ENCODE results near the gene RASEF. TPM values are rescaled to one million over a fixed set of nuclear protein-coding genes. Genes with fewer than 3 reads are reported as not detected.
"Not testable (repeated sequence)": the region's sequence is repeated elsewhere in the genome, so short reads cannot be mapped to it uniquely, and the experiment has no call there.

RASEF gene
- total RNA-seq, 4 donors from 2014 or later: 43.9 to 65.5 (median 63.1) TPM

DNA sequence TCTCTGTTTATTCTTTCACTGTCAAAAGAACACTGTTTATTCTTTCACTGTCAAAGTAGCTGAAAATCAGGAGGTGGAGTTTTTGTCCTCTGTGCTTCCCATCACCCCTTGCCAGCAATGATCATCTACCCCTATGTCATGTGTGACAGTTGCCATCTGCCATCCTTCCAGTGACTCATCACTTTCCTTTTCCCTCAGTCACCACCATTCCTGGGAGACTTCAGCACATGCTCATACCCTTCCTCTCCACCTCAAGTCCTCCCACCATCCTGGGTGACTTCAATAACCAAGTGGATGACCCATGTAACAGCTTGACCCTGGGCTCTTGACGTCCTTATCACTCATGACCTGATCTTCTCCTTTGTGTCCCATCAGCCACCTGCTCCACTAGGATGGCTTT, 43.3 kb upstream of the RASEF start:
- H3K27me3 ChIP-seq: no peaks in the 10 kb centered on the region
- TF ChIP-seq, protein P1, sequence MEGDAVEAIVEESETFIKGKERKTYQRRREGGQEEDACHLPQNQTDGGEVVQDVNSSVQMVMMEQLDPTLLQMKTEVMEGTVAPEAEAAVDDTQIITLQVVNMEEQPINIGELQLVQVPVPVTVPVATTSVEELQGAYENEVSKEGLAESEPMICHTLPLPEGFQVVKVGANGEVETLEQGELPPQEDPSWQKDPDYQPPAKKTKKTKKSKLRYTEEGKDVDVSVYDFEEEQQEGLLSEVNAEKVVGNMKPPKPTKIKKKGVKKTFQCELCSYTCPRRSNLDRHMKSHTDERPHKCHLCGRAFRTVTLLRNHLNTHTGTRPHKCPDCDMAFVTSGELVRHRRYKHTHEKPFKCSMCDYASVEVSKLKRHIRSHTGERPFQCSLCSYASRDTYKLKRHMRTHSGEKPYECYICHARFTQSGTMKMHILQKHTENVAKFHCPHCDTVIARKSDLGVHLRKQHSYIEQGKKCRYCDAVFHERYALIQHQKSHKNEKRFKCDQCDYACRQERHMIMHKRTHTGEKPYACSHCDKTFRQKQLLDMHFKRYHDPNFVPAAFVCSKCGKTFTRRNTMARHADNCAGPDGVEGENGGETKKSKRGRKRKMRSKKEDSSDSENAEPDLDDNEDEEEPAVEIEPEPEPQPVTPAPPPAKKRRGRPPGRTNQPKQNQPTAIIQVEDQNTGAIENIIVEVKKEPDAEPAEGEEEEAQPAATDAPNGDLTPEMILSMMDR (IDR thresholded peaks at IDR 0.05): no peak
- no peak for TF ChIP-seq POLR2A (IDR thresholded peaks at IDR 0.05)
- H3K27ac ChIP-seq: no peak overlapping the region
- no peaks in the 10 kb centered on the region for H3K9me3 ChIP-seq
- no peak for DNase-seq
- no peaks in the 10 kb centered on the region for H3K4me1 ChIP-seq
- 90 to 91% methylated on average over 1 of the region's 1 CpG for WGBS, 2 donors
- H3K4me3 ChIP-seq (replicated peaks in 1 of 3): no peak overlapping the region
- intact Hi-C loops (cut with DNase I): no loop called here
- H3K36me3 ChIP-seq: no peaks in the 10 kb centered on the region

DNA sequence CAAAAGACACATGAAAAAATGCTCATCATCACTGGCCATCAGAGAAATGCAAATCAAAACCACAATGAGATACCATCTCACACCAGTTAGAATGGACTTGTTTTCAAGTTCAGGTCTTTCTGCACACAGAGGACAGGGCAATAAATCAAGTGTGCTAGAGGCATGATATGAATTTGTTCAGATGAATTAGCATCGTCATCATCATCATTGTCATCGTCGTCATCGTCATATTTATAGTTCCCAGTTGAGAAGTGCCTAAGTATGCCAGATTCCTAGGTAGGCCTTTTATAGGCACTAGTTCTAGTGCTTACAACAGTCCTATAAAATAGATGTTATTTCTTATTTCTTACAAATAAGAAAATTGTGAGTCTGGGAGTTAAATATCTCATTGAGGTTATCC, 34.7 kb upstream of the RASEF start:
- H3K36me3 ChIP-seq: no peaks in the 10 kb centered on the region
- H3K4me1 ChIP-seq: no peaks in the 10 kb centered on the region
- no peak for TF ChIP-seq POLR2A (IDR thresholded peaks at IDR 0.05)
- TF ChIP-seq, protein P1 (IDR thresholded peaks at IDR 0.05): no peak
- no peak overlapping the region for H3K27ac ChIP-seq
- no peaks in the 10 kb centered on the region for H3K27me3 ChIP-seq
- intact Hi-C loops (cut with DNase I): no loop called here
- WGBS, 2 donors: 96 to 97% methylated on average over 4 of the region's 4 CpGs
- no peak for DNase-seq
- no peak overlapping the region for H3K4me3 ChIP-seq (replicated peaks in 1 of 3)
- no peaks in the 10 kb centered on the region for H3K9me3 ChIP-seq

DNA sequence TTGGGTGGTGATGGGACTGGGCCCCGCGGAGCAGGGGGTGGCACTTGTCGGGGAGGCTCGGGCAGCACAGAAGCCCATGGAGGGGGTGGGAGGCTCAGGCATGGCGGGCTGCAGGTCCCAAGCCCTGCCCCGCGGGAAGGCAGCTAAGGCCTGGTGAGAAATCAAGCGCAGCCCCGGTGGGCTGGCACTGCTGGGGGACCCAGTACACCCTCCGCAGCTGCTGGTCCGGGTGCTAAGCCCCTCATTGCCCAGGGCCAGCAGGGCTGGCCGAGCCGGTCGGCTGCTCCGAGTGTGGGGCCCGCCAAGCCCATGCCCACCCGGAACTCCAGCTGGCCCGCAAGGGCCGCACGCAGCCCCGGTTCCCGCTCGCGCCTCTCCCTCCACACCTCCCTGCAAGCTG, 30.4 kb upstream of the RASEF start:
- H3K36me3 ChIP-seq; H3K4me3 ChIP-seq (replicated peaks in 1 of 3); DNase-seq; H3K4me1 ChIP-seq; H3K27me3 ChIP-seq; H3K27ac ChIP-seq; intact Hi-C loops (cut with DNase I); H3K9me3 ChIP-seq: not testable (repeated sequence)
- WGBS, 2 donors: 100% methylated on average over 1 of the region's 24 CpGs; no CpG with 5 or more reads in 1 of the 2 donors

DNA sequence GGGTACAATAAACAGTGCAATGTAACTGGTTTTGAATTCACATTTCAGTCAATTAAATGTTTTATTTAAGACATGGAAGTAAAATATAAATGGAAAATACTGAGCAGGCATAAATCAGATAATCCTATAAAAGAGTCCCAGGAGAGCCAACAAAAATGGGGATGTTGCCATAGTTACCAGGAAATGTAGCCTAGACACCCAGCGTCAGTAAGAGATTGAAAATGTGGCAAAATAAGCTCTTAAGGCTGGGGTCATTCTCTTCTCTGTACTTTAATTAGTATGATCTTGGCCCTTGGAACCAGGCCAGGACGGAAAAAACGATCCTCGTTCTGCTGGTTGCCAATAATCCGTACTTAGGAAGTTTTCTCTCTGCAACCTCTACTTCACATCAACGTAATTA, 18.9 kb upstream of the RASEF start:
- Histone ChIP-seq H3K27me3 (no peaks in the 10 kb centered on the region), H3K4me3 (replicated peaks in 1 of 3) (no peak overlapping the region), H3K36me3 (no peaks in the 10 kb centered on the region), H3K4me1 (no peaks in the 10 kb centered on the region), H3K9me3 (no peaks in the 10 kb centered on the region), H3K27ac (no peak overlapping the region)
- 73 to 84% methylated on average over 6 of the region's 6 CpGs for WGBS, 2 donors
- TF ChIP-seq, protein P1 (IDR thresholded peaks at IDR 0.05): no peak
- no peak for TF ChIP-seq POLR2A (IDR thresholded peaks at IDR 0.05)
- intact Hi-C loops (cut with DNase I): no loop called here
- no peak for DNase-seq

DNA sequence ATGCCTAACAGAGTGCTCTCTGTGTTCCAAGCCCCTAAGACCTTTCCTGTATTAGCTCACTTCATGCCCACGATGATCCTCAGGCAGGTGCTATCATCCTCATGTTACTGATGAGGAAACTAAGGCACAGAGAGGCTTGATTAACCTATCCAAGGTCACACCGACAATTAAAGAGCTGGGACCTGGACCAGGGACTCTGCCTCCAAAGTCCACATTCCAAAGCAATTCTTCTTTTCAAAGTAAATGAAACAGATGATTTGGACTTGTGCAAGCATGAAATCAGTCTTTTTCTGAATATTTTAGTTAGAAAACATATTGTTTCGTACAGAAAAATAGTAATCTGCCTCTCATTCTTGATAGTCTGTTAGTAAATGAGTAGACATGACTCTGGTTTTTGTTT, 18.1 kb upstream of the RASEF start:
- no peaks in the 10 kb centered on the region for H3K27me3 ChIP-seq
- WGBS, 2 donors: 91 to 93% methylated on average over 3 of the region's 3 CpGs

DNA sequence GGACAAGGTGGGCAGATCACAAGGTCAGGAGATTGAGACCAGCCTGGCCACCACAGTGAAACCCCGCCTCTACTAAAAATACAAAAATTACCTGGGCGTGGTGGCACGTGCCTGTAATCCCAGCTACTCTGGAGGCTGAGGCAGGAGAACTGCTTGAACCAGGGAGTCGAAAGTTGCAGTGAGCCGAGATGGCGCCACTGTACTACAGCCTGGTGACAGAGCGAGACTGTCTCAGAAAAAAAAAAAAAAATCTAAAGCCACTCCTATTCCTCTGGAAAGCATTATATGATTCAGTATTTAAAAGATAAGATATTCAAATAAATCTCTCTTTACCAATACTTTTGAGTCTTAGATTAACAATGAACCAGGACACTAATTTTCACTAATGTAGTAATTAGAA, 13.0 kb upstream of the RASEF start:
- H3K27ac ChIP-seq; H3K36me3 ChIP-seq; DNase-seq; H3K4me3 ChIP-seq (replicated peaks in 1 of 3); H3K4me1 ChIP-seq; H3K27me3 ChIP-seq; intact Hi-C loops (cut with DNase I); H3K9me3 ChIP-seq: not testable (repeated sequence)
- WGBS, 2 donors: 93 to 97% methylated on average over 7 of the region's 7 CpGs

More for the DNA sequence above, 18.1 kb upstream of the RASEF start:
- Histone ChIP-seq H3K36me3 (no peaks in the 10 kb centered on the region), H3K27ac (no peak overlapping the region), H3K9me3 (no peaks in the 10 kb centered on the region), H3K4me1 (no peaks in the 10 kb centered on the region), H3K4me3 (replicated peaks in 1 of 3) (no peak overlapping the region)
- TF ChIP-seq, protein P1 (IDR thresholded peaks at IDR 0.05): no peak
- TF ChIP-seq POLR2A (IDR thresholded peaks at IDR 0.05): no peak
- intact Hi-C loops (cut with DNase I): no loop called here
- DNase-seq: no peak

DNA sequence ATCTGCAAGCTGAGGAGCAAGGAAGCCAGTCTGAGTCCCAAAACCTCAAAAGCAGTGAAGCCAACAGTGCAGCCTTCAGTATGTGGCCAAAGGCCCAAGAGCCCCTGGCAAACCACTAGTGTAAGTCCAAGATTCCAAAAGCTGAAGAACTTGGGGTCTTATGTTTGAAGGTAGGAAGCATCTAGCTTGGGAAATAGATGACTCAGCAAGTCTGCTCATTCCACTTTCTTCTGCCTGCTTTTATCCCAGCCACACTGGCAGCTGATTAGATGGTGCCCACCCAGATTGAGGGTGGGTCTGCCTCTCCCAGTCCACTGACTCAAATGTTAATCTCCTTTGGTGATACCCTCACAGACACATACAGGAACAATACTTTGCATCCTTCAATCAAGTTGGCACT, 9.6 kb upstream of the RASEF start:
- H3K27ac ChIP-seq; intact Hi-C loops (cut with DNase I); H3K27me3 ChIP-seq; H3K36me3 ChIP-seq; H3K4me3 ChIP-seq (replicated peaks in 1 of 3); DNase-seq; H3K9me3 ChIP-seq; H3K4me1 ChIP-seq: not testable (repeated sequence)

All from thyroid gland (tissue), 4 donors.